ENCODE measurements around the gene TMEM59L. TPM values are rescaled to one million over a fixed set of nuclear protein-coding genes. Genes with fewer than 3 reads are reported as not detected.

Gene TMEM59L
- total RNA-seq, 1 donor from 2014 or later, result 1.6 TPM

DNA sequence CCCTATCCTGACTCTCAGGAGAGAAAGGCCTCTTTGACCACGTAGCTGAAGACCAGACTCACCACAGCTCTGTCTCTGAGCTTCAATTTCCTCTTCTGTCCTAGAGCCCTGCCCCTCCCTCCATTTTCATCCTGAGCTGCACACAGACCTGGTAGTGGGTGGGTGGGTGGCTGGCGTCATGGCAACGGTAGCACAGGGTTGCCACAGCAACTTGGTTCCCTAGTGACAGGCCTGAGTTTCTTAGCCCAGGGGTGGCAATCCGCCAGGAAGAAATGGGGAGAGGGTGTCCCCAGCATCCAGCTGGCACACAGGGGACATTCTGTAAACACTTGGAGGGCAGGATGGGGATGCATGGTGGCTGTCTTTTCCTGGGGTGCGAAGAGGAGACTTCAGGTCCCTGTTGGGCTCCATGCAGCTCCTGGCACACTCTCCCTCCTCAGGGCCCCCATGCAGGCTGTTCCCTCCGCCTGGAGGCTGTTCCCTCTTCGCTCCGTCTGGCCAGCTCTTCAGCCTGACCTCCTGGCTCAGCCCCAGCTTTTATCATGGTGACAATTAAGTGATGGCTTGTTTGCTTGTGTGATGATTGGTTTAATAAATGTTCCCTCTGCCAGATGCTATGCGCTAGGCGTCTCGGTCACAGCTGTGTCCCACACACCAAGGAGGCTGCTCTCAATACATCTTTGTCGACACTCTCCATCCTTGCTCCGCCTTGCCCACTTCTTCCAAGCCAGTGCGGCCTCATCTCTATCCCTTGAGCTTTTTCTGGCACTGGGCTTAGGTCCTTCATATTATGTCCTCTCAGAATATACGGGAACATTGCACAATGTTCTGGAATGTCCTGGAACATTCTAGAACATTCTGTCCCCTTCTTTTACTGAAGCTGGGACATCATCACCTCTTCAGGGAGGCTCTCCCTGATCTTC is 16.8 kb downstream of the TMEM59L start:
- ATAC-seq (ENCODE audit: poor library complexity), result peak; percentile 92
- intact Hi-C loops (cut with DNase I), result no loop called here

DNA sequence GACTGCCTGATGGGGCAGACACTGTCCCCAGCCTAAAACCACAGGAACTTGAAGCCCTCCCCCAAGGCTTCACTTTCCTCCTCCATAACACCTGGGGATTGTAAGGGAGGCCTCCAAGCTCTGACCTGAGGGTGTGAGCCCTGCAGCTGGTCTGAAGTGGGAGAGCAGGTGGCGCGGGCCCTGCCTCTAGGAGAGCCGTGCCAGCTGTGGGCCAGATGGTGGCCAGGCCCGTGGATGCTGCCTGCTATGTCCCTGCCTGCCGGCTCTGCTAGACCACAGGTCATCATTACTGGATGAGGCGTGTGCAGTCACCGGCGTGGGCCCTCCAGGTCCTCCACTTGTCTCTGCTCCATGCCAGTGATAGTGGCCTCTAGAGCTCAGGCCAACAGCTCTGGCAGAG is 20.7 kb downstream of the TMEM59L start:
- DNase-seq, result no peak
- ATAC-seq (ENCODE audit: poor library complexity), result no peak
- intact Hi-C loops (cut with DNase I), result no loop called here

More for the DNA sequence above, 16.8 kb downstream of the TMEM59L start:
- peak; percentile 70 for DNase-seq

DNA sequence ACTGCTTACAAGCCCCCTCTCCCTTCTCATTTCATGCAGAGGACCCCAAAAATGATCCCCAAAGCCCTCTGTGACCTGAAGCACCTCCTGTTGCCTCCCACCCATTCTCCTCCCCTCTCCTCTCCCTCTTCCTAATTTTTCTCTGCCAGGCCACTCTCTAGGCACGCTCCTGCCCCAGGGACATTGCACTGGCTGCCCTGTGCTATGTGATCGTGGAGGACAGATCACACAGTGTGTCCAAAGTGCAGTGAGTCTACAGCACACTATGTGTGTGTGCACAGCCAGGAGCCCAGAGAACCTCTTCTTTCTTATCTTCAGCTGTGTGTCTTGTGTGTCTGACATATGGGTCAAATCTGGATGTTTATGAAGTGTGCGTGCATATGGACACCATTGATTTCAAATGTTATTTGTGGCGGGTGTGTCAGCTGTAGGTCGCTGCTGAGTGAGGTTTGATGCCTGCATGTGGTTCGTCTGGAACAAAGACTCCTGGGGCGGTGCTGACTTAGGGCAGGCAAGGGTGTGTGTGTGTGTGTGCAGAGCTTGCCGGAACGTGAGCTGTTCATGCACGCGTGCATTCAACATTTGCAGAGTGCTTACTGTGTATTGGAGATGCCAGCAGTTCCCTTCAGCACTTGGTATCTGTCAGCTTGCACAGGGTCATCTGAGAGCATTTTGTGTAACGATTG is 22.1 kb downstream of the TMEM59L start:
- no peak for ATAC-seq (ENCODE audit: poor library complexity)
- intact Hi-C loops (cut with DNase I), result no loop called here
- DNase-seq, result no peak

DNA sequence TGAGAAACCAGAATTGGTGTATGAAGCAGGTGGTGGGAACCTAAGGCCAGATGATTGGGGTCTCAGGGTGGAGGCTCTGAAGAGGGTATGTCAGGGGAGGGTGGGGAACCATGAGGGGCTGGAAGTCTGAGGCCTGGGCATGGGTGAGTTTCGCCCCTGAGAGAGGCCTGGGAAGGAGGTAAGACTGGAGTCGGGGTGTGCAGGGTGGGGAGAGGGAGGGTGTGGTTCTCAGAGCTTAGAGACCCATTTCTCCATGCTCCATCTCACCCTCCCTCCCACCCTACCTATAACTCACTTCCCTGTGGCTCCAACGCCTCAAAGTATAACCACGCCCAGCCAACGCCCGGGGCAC is 23.1 kb downstream of the TMEM59L start:
- intact Hi-C loops (cut with DNase I), result no loop called here
- ATAC-seq (ENCODE audit: poor library complexity), result no peak
- no peak for DNase-seq

DNA sequence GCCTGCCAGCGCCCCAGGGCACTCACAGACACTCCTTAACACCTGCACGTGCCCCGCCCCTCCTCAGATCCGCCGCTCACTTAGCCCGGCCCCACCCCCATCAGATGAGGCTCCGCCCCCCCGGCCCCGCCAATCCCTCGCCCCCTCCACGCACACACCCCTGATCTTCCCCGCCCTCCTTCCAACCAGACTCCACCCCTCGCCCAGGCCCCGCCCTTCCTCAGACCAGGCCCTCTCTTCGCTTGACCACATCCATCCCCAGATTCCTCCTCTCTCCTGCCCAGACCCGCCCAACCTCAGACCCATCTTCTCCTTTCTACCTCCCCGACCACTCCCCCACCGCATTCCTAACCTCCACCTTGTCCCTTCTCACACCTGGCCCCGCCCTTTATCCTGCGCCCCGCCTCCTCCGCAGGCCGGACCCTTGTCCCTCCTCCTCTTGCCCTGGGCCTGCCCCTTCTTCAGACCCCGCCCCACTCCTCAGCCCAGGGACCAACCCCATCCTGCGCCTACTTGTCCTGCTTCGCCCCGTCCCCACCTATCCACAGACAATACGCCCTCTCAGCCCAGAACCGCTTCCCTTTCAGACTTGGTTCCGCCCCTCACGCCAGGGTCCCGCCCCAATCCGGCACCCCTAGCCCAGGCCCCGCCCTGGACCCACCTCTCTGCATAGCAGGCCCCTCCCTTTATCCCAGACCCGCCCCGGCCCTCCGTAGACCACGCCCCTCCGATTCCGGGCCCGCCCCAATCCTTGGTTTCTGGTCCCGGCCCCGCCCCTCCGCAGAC is 23.7 kb downstream of the TMEM59L start:
- peak; percentile 98 for ATAC-seq (ENCODE audit: poor library complexity)
- peak; percentile 99 for DNase-seq
- intact Hi-C loops (cut with DNase I), result no loop called here

DNA sequence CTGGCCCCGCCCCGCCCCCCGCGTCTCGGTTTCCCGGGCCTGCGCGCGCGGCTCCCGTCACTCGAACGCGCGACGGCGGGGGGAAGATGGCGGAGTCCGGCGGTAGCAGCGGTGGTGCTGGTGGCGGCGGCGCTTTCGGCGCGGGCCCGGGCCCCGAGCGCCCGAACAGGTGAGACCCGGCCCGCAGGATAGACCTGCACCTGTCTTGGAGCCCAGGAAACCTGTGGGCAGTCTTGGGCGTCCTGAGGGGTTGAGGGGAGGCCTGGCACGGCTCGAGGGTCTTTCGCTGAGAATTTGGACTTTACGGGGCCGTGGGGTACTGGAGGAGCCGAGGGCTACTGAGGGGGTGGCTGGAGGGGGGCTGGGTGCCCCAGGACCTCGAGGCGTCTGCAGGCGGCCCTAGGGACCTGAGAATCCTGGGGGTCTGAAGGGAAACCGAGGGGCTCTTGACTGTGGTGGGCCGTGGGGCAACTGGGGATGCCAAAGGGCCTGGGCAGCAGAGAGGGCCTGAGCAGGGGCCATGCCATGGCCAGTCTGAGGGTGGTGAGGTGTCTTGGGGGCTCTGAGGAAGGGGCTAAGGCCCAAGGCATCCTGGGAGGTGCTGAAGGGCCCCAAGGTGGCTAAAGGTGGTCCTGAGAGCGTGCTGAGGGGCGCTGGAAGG is 24.4 kb downstream of the TMEM59L start, which contains the start of gene KLHL26:
KLHL26 (plus strand) TSS at position 60 of the 661 bp plus-strand sequence; CDS start at position 87, 27 bp downstream.
- ATAC-seq (ENCODE audit: poor library complexity) (no peak), DNase-seq (no peak)
- intact Hi-C loops (cut with DNase I), result no loop called here

DNA sequence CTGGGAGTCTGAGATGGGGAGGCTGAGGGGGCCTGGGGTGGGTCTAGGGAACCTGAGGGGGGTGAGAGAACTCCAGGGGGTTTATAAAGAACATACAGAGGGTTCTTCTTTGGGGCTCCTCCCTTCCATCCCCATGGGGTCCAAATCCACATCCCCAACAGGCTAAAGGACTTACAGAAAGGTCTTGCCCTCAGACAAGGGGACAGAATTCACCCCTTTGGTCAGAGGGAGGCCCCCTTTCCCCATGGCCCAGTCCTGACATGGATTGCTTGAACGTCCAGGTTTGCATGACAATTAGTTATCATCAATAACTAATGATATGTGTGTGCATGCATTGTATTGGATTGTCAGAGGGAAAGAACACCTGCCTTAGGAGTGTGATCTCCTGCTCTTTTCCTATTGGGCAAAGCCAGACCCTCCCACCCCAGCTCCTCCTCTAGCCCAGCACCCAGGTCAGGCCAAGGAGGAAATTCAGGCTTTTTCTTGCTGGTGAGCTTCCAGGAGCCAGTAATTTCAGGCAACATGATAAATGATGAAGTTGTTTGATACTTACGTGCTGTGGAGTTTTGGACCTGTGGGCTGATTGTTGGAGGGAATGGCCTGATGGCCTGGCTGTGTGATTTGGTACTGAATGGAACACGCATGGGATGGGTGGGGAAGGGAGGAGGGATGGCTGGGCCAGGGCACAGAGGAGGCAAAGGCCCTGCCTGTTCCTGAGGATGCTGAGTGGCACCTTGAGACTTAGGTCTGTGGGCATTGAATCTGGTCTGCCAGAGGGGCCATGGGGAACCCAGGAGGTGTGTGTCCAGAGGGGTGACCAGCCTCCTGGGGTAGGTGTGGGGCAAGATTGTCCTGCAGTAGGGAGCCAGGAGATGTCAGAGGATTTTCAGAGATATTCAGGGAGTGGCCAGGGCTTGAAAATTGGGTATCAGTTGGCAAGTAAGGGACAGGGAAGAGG is 25.3 kb downstream of the TMEM59L start:
- DNase-seq (no peak), ATAC-seq (ENCODE audit: poor library complexity) (no peak)
- intact Hi-C loops (cut with DNase I), result no loop called here

DNA sequence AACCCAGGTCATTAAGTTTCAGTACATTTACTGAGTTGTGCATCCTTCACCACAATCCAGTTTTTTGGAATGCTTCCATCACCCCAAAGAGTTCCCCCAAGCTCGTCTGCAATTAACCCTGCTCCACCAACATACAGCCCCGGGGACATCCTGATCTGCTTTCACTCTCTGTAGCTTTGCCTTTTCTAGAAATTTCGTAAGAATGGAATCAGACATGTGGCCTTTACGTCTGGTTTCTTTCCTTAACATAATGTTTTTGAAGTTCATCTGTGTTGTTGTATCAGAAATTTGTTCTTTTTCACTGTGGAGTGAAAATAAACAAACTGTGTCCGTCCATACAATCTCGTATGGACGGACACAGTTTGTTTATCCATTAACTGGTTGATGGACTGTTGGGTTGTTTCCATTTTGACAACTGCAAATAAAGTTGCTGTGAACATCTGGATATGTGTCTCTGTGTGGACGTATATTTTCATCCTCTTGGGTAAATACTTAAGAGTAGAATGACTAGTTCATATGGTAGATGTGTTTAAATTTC is 27.1 kb downstream of the TMEM59L start:
- ATAC-seq (ENCODE audit: poor library complexity), result no peak
- no peak for DNase-seq
- intact Hi-C loops (cut with DNase I), result no loop called here

DNA sequence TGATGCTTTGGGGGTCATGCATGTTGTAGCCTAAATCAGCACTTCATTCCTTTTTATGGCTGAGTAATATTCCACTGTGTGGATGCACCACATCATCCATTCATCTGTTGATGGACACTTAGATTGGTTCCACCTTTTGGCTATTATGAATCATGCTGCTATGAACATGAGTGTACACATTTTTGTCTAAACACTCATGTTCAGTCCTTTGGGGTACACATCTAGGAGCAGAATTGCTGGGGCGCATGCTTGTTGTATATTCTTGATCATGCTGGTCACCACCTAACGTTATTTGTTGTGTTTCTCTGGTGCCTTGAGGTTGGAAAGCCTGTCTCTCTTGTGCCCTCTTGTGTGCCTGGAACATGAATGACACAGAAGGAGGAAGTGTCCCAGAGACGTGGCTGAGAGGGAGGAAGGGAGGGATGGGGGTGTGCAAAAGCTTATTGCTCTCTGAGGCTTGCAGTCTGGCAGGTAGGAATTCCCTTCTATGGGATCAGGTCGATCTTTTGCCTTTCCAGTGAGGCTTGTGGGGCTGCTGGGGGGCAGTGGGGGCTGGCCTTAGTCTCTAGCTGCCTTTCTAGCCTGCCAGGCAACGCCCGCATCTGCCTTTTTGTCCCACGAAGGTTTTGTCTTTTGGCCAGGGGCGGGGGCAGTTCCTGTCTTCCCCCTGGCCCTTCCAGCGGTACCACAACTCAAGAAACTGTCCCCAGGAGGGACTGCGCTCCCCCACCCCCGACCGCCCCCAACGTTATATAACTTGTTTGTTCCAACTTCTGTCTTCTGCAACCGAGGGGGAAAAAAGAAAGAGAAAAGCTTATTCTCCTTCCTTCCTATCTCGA is 31.7 kb downstream of the TMEM59L start:
- ATAC-seq (ENCODE audit: poor library complexity), result peak; percentile 41
- intact Hi-C loops (cut with DNase I), result no loop called here
- no peak for DNase-seq

DNA sequence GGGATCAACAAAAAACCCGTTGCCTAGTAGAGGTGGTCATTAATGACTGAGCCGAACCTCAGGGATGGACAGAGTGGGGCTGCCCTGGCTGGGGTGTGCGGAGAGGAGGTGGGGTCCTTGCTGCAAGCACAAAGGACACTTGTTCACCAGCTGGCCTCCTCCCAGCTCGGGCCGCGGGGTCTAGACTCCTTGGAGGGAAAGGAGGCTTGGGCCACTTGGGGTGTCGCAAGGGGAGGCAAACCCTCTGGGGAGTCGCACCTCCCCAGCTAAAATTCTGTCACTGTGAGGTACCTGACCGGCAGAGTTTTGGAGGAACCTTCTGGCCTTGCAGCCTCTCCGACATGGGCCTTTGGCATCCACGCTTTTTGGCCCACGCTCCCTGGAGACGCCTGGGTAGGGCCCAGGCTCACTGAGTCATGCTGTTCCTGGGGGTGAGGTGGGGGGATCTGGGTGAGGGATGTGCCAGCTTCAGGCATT is 32.4 kb downstream of the TMEM59L start:
- intact Hi-C loops (cut with DNase I), result no loop called here
- ATAC-seq (ENCODE audit: poor library complexity) (no peak), DNase-seq (no peak)

DNA sequence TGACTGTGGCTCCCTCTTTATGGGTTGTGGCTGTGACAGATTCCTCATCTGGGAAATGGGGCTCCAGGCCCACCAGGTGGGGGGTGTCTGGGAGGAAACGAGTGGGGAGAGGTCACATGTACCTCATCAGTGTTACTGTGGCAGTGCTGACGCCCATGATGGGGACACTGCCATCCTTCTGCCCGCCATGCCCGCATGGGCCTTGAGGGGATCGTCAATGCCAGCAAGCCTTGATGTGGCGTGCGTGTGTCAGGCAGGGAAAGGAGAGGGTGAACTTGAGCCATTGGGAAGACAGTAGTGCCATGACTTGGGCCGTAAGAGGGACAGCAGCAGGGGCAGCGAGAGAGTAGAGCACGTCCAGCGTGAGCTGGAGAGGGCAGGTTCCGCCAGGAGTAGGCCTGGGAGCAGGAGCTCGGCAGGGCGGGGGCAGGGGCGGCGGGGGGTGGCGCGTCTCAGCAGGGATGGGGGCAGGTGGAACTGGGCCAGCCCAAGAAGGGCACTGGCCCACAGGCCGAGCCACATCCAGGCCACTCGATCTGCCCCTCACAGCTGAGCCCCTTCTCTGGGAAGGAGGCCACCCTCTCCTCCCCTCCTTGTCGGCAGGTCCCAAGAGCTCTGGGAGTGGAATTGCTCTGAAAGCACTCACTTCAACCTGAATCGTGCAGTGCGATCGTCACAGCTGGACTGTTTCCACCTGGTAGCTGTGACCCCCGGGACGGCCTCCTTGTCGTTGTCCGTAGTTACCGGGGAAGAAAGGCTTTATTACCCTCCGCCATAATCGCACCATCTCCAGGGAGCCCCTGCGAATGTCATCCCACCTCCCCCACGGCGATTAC is 34.1 kb downstream of the TMEM59L start:
- intact Hi-C loops (cut with DNase I), result no loop called here
- no peak for DNase-seq

DNA sequence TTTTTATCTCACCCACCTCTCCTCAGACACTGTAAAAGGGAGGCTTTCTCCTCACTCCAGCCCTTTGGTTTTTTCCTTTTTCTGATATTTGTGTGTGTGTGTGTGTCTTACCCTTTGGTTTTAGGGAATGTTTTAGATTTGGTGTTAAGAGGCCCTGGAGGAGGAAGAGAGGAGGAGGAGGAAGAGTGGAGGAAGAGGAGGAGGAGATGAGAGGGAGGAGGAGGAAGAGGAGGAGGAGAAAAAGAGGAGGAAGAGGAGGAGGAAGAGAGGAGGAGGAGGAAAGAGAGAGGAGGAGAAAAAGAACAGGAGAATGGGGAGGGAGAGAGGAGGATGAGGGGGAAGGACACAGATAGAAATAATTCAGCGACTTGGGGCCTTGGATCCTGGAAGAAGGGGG is 34.7 kb downstream of the TMEM59L start:
- no peak for DNase-seq
- ATAC-seq (ENCODE audit: poor library complexity), result no peak
- intact Hi-C loops (cut with DNase I), result no loop called here

More for the DNA sequence above, 34.1 kb downstream of the TMEM59L start:
- no peak for ATAC-seq (ENCODE audit: poor library complexity)

DNA sequence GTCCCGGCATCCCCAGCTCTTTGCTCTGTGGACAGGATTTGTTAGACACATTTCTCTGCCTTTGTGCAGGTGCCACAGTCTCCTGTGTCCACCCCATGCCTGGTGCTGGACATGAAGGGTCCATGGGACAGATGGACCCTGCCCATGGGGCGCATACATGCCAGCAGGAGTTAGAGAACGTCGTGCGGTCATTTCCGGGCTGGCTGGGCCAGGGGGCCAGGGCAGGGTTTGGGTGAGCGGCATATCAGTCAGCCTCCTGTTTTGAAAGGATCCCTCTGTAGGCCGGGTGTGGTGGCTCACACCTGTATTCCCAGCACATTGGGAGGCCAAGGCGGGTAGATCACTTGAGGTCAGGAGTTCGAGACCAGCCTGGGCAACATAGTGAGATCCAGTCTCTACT is 35.1 kb downstream of the TMEM59L start:
- ATAC-seq (ENCODE audit: poor library complexity) (no peak), DNase-seq (no peak)
- intact Hi-C loops (cut with DNase I), result no loop called here

DNA sequence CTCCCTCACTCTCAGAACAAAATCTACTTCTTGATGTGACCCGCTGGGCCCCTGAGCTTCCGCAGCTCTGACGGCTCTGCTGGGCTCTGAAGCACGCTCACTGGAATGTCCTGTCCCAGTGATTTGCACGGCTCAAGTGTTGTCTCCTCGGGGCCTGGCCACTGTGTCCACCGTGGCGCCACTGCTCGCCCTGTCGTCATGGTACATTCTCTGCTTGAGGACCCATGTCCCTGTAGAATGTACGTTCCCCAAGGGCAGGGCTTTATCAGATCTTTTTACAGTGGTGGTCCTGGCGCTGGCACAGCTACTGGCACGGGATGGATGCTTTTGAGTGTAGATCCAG is 36.3 kb downstream of the TMEM59L start:
- intact Hi-C loops (cut with DNase I), result no loop called here
- no peak for ATAC-seq (ENCODE audit: poor library complexity)
- DNase-seq, result peak; percentile 59

DNA sequence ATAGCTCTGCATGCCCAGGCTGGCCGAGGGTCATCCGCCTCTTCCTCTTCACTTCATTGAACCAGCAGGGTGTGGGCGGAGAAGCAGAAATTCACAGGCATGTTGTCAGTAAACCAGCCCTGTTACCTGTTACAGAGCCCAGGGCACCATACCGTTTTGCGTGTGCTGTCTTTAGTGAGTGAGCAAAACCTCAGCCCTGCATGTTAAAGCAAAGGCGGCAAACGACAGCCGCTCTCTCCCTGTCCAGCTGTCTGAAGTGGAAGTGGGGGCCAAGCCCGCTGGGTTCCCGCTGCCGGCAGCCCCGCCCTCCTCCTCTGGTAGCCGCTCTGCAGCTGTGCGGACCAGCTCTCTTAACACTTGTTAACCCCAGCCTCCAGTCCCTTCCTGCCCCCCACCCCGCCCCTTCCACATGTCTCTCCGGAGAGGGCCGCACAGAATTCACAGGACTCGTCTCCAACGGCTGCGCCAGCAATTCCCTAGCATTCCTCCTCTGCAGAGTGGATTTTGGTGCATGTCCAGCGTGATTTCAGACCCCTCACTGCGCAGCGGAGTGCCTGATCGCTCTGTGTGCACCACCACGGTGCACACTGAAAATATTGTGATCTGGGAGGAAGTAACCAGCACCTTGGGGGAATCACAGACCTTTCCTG is 36.8 kb downstream of the TMEM59L start:
- ATAC-seq (ENCODE audit: poor library complexity), result peak; percentile 74
- peak; percentile 89 for DNase-seq
- intact Hi-C loops (cut with DNase I), result no loop called here
